Neuronal stem cell (in vitro differentiated cells): ENCODE data around the gene KRTAP10-7.
A peak's percentile ranks its signal among the peaks of the same experiment; 100 is the strongest.
"Not testable (repeated sequence)": the region's sequence is repeated elsewhere in the genome, so short reads cannot be mapped to it uniquely, and the experiment has no call there.

Source experiments
- DNase-seq: peaks from one replicate; pipeline ENCODE4 v3.0.0-alpha.2; 2013; ENCODE audit warnings: low spot score
- H2AFZ ChIP-seq: one replicate; pipeline ENCODE4 v1.6.1; 2013; ENCODE audit warnings: mild to moderate bottlenecking, low read length, inconsistent platforms
- H2AK5ac ChIP-seq: 2 replicates; pipeline ENCODE4 v1.6.1; 2013; ENCODE audit warnings: low read depth, mild to moderate bottlenecking, inconsistent platforms, low read length, moderate library complexity, mixed read lengths
- H2BK120ac ChIP-seq: 2 replicates; pipeline ENCODE4 v1.6.1; 2013; ENCODE audit warnings: low read depth, mild to moderate bottlenecking, inconsistent platforms, low read length, moderate library complexity, mixed read lengths
- H2BK12ac ChIP-seq: one replicate; pipeline ENCODE4 v1.6.1; 2013; ENCODE audit warnings: low read length, inconsistent platforms
- H2BK15ac ChIP-seq: 2 replicates; pipeline ENCODE4 v1.6.1; 2013; ENCODE audit warnings: mild to moderate bottlenecking, low read length, inconsistent platforms, mixed read lengths
- H2BK5ac ChIP-seq: one replicate; pipeline ENCODE4 v1.6.1; 2013; ENCODE audit warnings: inconsistent platforms, mild to moderate bottlenecking, low read length, moderate library complexity
- H3K14ac ChIP-seq: one replicate; pipeline ENCODE4 v1.6.1; 2013; ENCODE audit warnings: low read length, inconsistent platforms
- H3K18ac ChIP-seq: 2 replicates; pipeline ENCODE4 v1.6.1; 2013; ENCODE audit warnings: low read length, inconsistent platforms
- H3K23ac ChIP-seq: 2 replicates; pipeline ENCODE4 v1.6.1; 2013; ENCODE audit warnings: low read depth, mild to moderate bottlenecking, mixed read lengths, low read length, inconsistent platforms; ENCODE audit not compliant: poor library complexity
- H3K27ac ChIP-seq: replicated peaks from 3 replicates; pipeline ENCODE4 v1.5.1; 2013; ENCODE audit warnings: low read length, inconsistent platforms
- H3K27me3 ChIP-seq, 3 experiments: 2 replicates each; pipeline ENCODE4 v1.6.1; 2013; ENCODE audit warnings: low read length in 3 of 3, mild to moderate bottlenecking in 2 of 3, inconsistent platforms in 1 of 3, low read depth in 1 of 3, mixed read lengths in 1 of 3, moderate library complexity in 1 of 3; ENCODE audit not compliant: control insufficient read depth in 3 of 3, insufficient read depth in 3 of 3
- H3K36me3 ChIP-seq, 2 donors: replicated peaks in 1 of 2; 2 replicates each; pipeline ENCODE4 v1.6.1; 2013; ENCODE audit warnings: low read length in 2 of 2; ENCODE audit not compliant: control insufficient read depth in 2 of 2, insufficient read depth in 2 of 2
- H3K4ac ChIP-seq: 2 replicates; pipeline ENCODE4 v1.6.1; 2013; ENCODE audit warnings: inconsistent platforms, mild to moderate bottlenecking, low read length, moderate library complexity
- H3K4me1 ChIP-seq, 2 donors: 1 replicate in 1 of 2; 2 replicates in 1 of 2; pipeline ENCODE4 v1.6.1; 2013; ENCODE audit warnings: low read length in 2 of 2, low read depth in 1 of 2; ENCODE audit not compliant: control insufficient read depth in 2 of 2, insufficient read depth in 1 of 2
- H3K4me2 ChIP-seq: one replicate; pipeline ENCODE4 v1.6.1; 2013; ENCODE audit warnings: mild to moderate bottlenecking, low read length, inconsistent platforms; ENCODE audit not compliant: insufficient read depth, poor library complexity, severe bottlenecking
- H3K4me3 ChIP-seq, 2 donors: 2 replicates each; pipeline ENCODE4 v1.5.1; 2013; ENCODE audit warnings: low read length in 2 of 2, mild to moderate bottlenecking in 2 of 2, inconsistent platforms in 1 of 2, moderate library complexity in 1 of 2
- H3K79me1 ChIP-seq: one replicate; pipeline ENCODE4 v1.6.1; 2013; ENCODE audit warnings: low read depth, mild to moderate bottlenecking, inconsistent platforms, low read length, moderate library complexity
- H3K9ac ChIP-seq: one replicate; pipeline ENCODE4 v1.6.1; 2013; ENCODE audit warnings: mild to moderate bottlenecking, low read depth, low read length, inconsistent platforms; ENCODE audit not compliant: poor library complexity
- H3K9me3 ChIP-seq, 2 donors: replicated peaks in 1 of 2; 2 replicates each; pipeline versions ENCODE3 to v1.6.1; 2013; ENCODE audit warnings: low read length in 2 of 2, mild to moderate bottlenecking in 2 of 2, inconsistent platforms in 1 of 2, low read depth in 1 of 2, mixed read lengths in 1 of 2, moderate library complexity in 1 of 2; ENCODE audit not compliant: control insufficient read depth in 2 of 2, insufficient read depth in 1 of 2
- H4K8ac ChIP-seq: one replicate; pipeline ENCODE4 v1.6.1; 2013; ENCODE audit warnings: low read depth, mild to moderate bottlenecking, inconsistent platforms, low read length, moderate library complexity
- H4K91ac ChIP-seq: one replicate; pipeline ENCODE4 v1.6.1; 2013; ENCODE audit warnings: low read length, low read depth, mild to moderate bottlenecking, inconsistent platforms; ENCODE audit not compliant: poor library complexity
- WGBS, 2 donors: extraction: QIAGEN DNeasy Blood & Tissue Kit; methylation state at CpG; one replicate each; pipeline ENCODE4 v1.1.7; 2013; ENCODE audit warnings: missing lambda C conversion rate in 2 of 2, mixed read lengths in 1 of 2; ENCODE audit not compliant: insufficient read length in 2 of 2, insufficient replicate concordance in 1 of 2; ENCODE audit errors: extremely low coverage in 2 of 2; 5-methylcytosine and 5-hydroxymethylcytosine counted together

The KRTAP10-7 gene

DNA sequence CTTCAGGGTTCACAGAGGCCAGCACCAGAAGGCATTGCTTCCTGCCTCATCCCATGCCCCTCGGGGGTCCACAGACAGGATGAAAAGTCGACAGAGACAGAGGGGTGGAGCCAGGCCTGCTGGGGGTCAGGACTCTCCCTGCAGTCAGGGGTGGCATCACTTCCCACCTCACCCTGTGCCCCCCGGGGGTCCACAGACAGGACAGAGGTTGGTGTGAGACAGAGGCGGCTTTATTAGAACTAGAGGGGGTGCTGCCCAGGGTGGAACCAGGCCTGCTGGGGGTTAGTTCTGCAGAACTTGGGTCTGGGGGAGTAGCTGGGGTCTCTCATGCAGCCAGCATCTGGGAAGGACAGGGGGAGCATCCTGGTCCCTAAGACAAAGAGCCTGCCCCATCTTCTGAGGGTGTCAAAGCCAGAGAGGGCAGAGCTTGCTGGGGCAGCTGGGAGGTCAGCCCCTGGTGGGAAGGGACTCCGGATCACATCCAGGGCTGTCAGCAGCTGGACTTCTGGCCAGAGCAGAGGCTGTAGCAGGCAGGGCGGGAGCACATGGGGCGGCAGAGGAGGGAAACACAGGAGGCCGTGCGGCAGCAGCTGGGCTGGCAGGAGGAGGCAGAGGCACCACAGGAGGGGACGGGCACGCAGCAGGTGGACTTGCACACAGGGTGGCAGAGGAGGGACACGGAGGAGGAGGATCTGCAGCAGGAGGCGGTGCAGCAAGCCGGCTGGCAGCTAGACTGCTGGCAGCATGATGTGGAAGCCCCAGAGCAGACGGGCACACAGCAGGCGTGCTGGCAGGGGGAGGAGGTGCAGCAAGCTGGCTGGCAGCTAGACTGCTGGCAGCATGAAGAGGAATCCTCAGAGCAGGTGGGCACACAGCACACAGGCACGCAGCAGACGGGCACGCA lies 9.2 kb upstream of the KRTAP10-7 start:
- not testable (repeated sequence) for H3K4ac ChIP-seq, H3K36me3 ChIP-seq, H4K91ac ChIP-seq, H3K27me3 ChIP-seq, H2BK15ac ChIP-seq, H3K4me2 ChIP-seq, H2BK5ac ChIP-seq, H2AFZ ChIP-seq, H3K4me3 ChIP-seq, H2BK120ac ChIP-seq, H3K4me1 ChIP-seq, H3K79me1 ChIP-seq, DNase-seq, H4K8ac ChIP-seq, H3K27ac ChIP-seq, H3K9ac ChIP-seq, H3K9me3 ChIP-seq
- peak overlapping the region; percentile 89 for H3K14ac ChIP-seq
- H3K18ac ChIP-seq: peak overlapping the region; percentile 87
- H2BK12ac ChIP-seq: peak overlapping the region; percentile 94
- peak overlapping the region; percentile 73 for H3K23ac ChIP-seq
- WGBS, 2 donors: no CpG with 5 or more reads among the region's 19 CpGs
- peak overlapping the region; percentile 75 for H2AK5ac ChIP-seq

DNA sequence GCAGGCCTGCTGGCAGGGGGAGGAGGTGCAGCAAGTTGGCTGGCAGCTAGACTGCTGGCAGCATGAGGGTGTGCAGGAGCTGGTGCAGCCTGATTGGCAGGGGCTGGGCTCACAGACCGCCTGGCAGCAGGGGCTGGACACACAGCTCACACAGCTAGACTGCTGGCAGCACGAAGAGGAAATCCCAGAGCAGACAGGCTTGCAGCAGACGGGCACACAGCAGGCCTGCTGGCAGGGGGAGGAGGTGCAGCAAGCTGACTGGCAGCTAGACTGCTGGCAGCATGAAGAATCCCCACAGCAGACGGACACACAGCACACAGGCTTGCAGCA lies 8.6 kb upstream of the KRTAP10-7 start:
- H2AFZ ChIP-seq, H3K27ac ChIP-seq, H3K4me1 ChIP-seq, H2BK5ac ChIP-seq, H2BK15ac ChIP-seq, H3K4me3 ChIP-seq, H4K91ac ChIP-seq, H3K9ac ChIP-seq, H2BK120ac ChIP-seq, H4K8ac ChIP-seq, H3K4ac ChIP-seq, H3K36me3 ChIP-seq, H3K79me1 ChIP-seq, H3K9me3 ChIP-seq, H3K27me3 ChIP-seq, DNase-seq, H3K4me2 ChIP-seq: not testable (repeated sequence)
- Histone ChIP-seq H2AK5ac (peak overlapping the region; percentile 75), H3K23ac (peak overlapping the region; percentile 73), H2BK12ac (peak overlapping the region; percentile 94), H3K18ac (peak overlapping the region; percentile 87), H3K14ac (peak overlapping the region; percentile 89)
- whole genome bisulfite sequencing, 2 donors: no CpG with 5 or more reads among the region's 4 CpGs

DNA sequence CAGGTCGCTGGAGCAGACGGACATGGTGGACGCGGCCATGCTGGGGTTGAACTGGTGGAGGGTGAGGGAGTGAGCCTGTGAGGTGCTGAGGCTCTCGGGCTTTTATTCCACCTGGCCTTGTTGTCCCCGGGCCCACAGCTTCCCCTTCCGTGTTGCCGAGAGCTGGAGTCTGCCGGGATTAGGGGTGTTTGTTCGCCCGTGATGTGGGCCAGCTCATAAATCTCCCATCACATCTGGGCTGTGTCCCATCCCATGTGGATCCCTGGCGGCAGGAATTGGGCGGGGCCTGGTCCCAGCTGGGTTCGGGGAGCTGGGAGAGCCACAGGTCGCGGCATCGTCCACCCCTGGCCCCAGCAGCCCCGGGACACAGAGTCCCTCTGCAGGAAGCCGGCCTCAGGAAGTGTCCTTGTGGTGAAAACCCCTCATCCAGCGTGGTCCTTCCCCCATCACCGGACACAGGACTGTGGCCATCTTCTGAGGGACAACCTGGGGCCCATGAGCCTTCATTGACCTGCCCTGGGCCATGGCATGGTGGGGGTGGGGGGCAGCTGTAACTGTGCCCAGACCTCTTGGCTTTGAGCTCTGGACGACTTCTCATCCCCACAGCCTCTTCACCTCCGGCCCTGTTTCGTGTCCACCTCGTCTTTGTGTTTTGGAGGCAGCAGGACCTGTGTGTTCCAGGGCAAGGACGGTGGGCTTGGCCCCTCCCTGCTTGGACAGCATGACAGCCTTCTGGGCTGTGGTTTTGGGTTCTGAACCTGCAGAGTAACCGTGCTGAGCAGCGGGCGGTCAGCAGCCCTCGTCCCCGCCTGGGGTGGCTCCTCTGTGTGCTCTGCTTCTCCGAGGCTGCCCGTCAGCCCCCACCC lies 7.7 kb upstream of the KRTAP10-7 start, which contains the start of gene KRTAP10-6:
KRTAP10-6 (minus strand) TSS at position 60 of the 866 bp plus-strand sequence; CDS start at position 39, 21 bp downstream.
- H3K4me3 ChIP-seq: no peak within 1 kb of the TSS
- H3K23ac ChIP-seq: peak within 1 kb of the TSS; percentile 73
- no peak within 1 kb of the TSS for H3K4me2 ChIP-seq
- no peaks in the 10 kb centered on the region for H3K36me3 ChIP-seq
- peaks cover 3% of the 10 kb centered on the region for H3K79me1 ChIP-seq
- H2BK120ac ChIP-seq: peak within 1 kb of the TSS; percentile 38
- H2AFZ ChIP-seq: peak within 1 kb of the TSS; percentile 72
- peak within 1 kb of the TSS; percentile 89 for H3K14ac ChIP-seq
- H3K4ac ChIP-seq: peak within 1 kb of the TSS; percentile 1
- peak within 1 kb of the TSS; percentile 43 for H4K8ac ChIP-seq
- H3K9ac ChIP-seq: no peak within 1 kb of the TSS
- no CpG with 5 or more reads among the region's 33 CpGs for WGBS, 2 donors
- H3K9me3 ChIP-seq: peaks cover 0 to 3% of the 10 kb centered on the region in 2 donors
- H3K18ac ChIP-seq: peak within 1 kb of the TSS; percentile 100
- peak within 1 kb of the TSS; percentile 98 for H2BK12ac ChIP-seq
- peak within 1 kb of the TSS; percentile 75 for H2BK5ac ChIP-seq
- no peak for DNase-seq
- no peaks in the 10 kb centered on the region for H3K27me3 ChIP-seq
- H4K91ac ChIP-seq: no peak within 1 kb of the TSS
- H3K27ac ChIP-seq: no peak within 1 kb of the TSS
- H2BK15ac ChIP-seq: peak within 1 kb of the TSS; percentile 87
- H3K4me1 ChIP-seq: peaks cover 3 to 6% of the 10 kb centered on the region in 2 donors
- H2AK5ac ChIP-seq: peak within 1 kb of the TSS; percentile 99
